Kidney epithelial cell (primary cell): ENCODE data around the gene PTHLH. TPM values are rescaled to one million over a fixed set of nuclear protein-coding genes. Genes with fewer than 3 reads are reported as not detected.

Experiments used
- DNase-seq: peaks from one replicate; pipeline ENCODE4 v3.0.0-alpha.2; 2010; ENCODE audit warnings: low read depth
- H3K27me3 ChIP-seq: 2 replicates; pipeline ENCODE4 v1.6.0; 2011; ENCODE audit warnings: low read length; ENCODE audit not compliant: control insufficient read depth, insufficient read depth
- H3K36me3 ChIP-seq: 2 replicates; pipeline ENCODE4 v1.5.1; 2011; ENCODE audit warnings: low read length; ENCODE audit not compliant: control insufficient read depth, insufficient read depth
- H3K4me3 ChIP-seq: 2 replicates; pipeline ENCODE4 v1.5.1; 2011; ENCODE audit warnings: low read depth, mild to moderate bottlenecking, control low read depth, low read length
- total RNA-seq: library from RNA; depleted of rRNA; stranded (reverse); fragments of >200 nt; gene quantifications from 2 replicates; pipeline ENCODE4 v1.2.3, GENCODE V29; 2015
- TF ChIP-seq, protein P1 (sequence below): IDR thresholded peaks from 2 replicates; pipeline ENCODE4 v1.5.1; 2011; ENCODE audit warnings: mild to moderate bottlenecking, moderate library complexity, low read length, control low read depth, inconsistent platforms; ENCODE audit not compliant: insufficient read depth, poor library complexity, severe bottlenecking

Gene PTHLH
- total RNA-seq, 1 donor from 2014 or later: 2.7 TPM

DNA sequence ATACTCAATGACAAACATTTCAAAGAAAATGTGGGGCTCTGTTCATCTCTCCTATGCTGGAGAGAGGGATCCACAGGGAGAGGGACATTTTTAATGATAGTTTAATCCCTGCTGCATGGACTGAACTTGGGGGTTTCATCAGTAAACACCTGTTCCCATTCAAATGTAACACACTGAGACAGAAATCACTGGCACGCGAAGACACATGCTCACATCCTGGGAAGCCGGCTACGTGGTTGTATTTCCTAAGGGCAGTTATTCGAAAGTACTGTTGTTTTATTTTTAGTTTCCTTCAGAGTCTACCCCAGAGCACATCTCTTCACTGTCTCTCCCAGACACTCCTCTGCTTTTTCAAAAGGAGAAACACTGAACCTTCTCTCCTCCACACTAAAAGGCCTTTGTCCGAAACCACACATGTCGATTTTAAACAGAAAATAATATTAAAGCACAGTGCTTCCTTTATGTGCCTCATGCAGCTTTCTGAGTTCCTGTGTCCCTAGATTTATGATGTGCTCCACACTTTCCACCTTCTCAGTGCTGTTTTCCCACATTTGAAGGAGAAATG lies 52.8 kb downstream of the PTHLH start:
- Histone ChIP-seq H3K27me3 (no peaks in the 10 kb centered on the region), H3K4me3 (no peak overlapping the region), H3K36me3 (no peaks in the 10 kb centered on the region)
- TF ChIP-seq, protein P1, sequence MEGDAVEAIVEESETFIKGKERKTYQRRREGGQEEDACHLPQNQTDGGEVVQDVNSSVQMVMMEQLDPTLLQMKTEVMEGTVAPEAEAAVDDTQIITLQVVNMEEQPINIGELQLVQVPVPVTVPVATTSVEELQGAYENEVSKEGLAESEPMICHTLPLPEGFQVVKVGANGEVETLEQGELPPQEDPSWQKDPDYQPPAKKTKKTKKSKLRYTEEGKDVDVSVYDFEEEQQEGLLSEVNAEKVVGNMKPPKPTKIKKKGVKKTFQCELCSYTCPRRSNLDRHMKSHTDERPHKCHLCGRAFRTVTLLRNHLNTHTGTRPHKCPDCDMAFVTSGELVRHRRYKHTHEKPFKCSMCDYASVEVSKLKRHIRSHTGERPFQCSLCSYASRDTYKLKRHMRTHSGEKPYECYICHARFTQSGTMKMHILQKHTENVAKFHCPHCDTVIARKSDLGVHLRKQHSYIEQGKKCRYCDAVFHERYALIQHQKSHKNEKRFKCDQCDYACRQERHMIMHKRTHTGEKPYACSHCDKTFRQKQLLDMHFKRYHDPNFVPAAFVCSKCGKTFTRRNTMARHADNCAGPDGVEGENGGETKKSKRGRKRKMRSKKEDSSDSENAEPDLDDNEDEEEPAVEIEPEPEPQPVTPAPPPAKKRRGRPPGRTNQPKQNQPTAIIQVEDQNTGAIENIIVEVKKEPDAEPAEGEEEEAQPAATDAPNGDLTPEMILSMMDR: no peak
- DNase-seq: no peak

DNA sequence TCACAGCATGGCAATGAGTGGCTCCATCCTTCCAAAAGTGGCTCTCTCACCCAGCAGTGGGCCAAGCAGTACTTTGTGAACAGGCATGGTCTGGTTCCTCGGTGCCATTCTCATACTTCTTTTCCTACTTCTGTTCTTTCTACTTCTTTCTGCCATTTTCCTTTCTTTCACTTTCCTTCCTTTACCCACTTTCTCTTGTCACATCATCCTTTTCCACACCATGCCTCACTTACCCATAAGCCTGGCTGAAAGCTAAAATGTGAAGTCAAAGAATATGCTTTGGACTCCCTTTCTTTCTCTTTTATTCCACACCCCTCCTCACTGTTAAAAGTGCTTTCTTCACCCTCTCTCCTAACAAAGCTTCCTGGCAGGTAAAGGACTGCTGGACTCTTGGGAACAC lies 57.0 kb downstream of the PTHLH start:
- no peaks in the 10 kb centered on the region for H3K27me3 ChIP-seq
- H3K36me3 ChIP-seq: no peaks in the 10 kb centered on the region
- TF ChIP-seq, protein P1: no peak
- DNase-seq: no peak
- H3K4me3 ChIP-seq: no peak overlapping the region

DNA sequence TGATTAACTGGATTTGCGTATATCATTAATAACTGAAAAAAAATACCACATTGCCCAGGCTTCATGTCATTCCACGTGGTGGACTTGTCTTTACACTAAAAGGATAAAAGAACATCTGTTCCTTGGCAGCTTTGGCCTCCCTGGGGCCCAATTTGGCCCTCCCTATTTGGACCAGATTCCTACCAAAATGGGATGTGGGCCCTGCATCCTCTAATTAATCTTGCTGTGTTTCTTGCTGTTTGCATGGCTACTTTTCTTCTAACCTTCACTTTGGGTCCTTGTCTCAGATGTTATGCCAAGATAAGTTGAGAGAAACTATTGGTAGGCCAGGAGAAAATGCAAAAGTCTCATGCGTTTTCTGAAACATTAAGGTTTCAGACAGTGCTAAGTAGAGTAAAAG lies 57.5 kb downstream of the PTHLH start:
- DNase-seq: no peak
- Histone ChIP-seq H3K4me3 (no peak overlapping the region), H3K36me3 (no peaks in the 10 kb centered on the region), H3K27me3 (no peaks in the 10 kb centered on the region)
- TF ChIP-seq, protein P1: no peak

DNA sequence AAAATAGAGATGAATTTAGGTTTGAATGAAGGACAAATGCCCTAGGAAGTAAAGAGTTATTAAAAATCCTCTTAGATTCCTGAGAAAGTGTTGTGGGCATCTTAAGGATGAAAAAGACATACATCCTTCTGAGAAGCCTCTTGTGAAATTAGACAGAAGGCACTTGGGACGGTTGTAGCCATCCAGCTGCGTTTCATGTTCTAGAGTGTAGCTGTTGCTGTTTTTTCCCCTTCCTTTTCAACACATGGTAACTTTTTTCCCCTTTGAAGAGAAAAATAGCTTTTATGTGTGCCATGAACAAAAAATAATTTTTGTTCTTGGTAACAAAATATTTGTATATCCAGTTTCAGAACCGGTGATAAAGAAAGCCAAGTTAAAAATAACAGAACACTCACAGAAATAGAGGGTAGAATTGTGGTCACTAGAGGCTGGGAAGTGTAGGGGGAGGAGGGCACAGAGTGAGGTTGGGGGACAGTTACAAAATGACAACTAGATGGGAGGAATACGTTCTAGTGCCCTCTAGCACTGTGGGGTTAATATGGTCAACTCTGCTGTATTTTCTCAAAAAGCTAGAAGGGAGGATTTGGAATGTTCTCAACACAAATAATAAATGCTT lies 58.4 kb downstream of the PTHLH start:
- TF ChIP-seq, protein P1: no peak
- Histone ChIP-seq H3K27me3 (no peaks in the 10 kb centered on the region), H3K4me3 (no peak overlapping the region), H3K36me3 (no peaks in the 10 kb centered on the region)
- DNase-seq: no peak

DNA sequence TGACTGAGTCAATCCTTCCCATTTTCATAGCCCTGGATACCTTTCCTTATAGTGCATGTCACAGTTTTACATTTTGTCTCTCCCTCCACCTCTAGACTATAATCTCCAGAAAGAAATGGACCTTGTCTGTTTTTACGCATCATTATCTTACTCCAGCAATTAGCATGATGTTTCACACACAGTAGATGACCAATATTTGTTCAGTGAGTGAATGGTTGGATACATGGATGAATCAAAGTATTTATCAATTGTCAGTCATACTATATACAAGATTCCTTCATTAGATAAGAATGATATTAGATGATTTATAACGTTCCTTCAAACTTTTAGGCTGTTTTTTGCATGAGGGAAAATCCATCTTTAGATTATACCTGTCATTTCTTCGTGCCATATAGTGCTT lies 61.1 kb downstream of the PTHLH start:
- no peak for DNase-seq
- TF ChIP-seq, protein P1: no peak
- H3K4me3 ChIP-seq: no peak overlapping the region

More for the DNA sequence above, 61.1 kb downstream of the PTHLH start:
- Histone ChIP-seq H3K36me3 (no peaks in the 10 kb centered on the region), H3K27me3 (no peaks in the 10 kb centered on the region)

Other genes starting within 250 kb of the PTHLH start
- 19.3 and 24.7 TPM in 2 replicates for gene KLHL42, start 192.5 kb downstream of the PTHLH start, total RNA-seq
- not detected in 2 replicates for gene MANSC4, start 192.5 kb downstream of the PTHLH start, total RNA-seq
- gene CCDC91, start 217.7 kb upstream of the PTHLH start, total RNA-seq: 23.5 and 30.0 TPM in 2 replicates